Ishikawa (cell line): ENCODE measurements around the gene DAGLB.

Experiments
- CEBPB ChIP-seq: IDR thresholded peaks from 2 replicates; pipeline ENCODE4 v1.6.1; 2012
- CREB1 ChIP-seq: IDR thresholded peaks from 2 replicates; pipeline ENCODE4 v1.6.1; 2012; ENCODE audit warnings: low read depth
- EGR1 ChIP-seq: IDR thresholded peaks from 2 replicates; pipeline ENCODE4 v1.6.1; 2012
- EP300 ChIP-seq: IDR thresholded peaks from 2 replicates; pipeline ENCODE4 v1.6.1; 2012; ENCODE audit warnings: borderline replicate concordance
- FOXM1 ChIP-seq: IDR thresholded peaks from 2 replicates; pipeline ENCODE4 v1.6.1; 2012; ENCODE audit warnings: low read depth, borderline replicate concordance
- NFIC ChIP-seq: IDR thresholded peaks from 2 replicates; pipeline ENCODE4 v1.6.1; 2012
- RAD21 ChIP-seq: IDR thresholded peaks from 2 replicates; pipeline ENCODE4 v1.6.1; 2012; ENCODE audit warnings: low read depth
- TAF1 ChIP-seq: IDR thresholded peaks from 2 replicates; pipeline ENCODE4 v1.6.1; 2012; ENCODE audit warnings: low read depth, mild to moderate bottlenecking
- TCF12 ChIP-seq: IDR thresholded peaks from 2 replicates; pipeline ENCODE4 v1.6.1; 2012; ENCODE audit warnings: low read depth
- TEAD4 ChIP-seq: IDR thresholded peaks from 2 replicates; pipeline ENCODE4 v1.6.1; 2012
- YY1 ChIP-seq: IDR thresholded peaks from 2 replicates; pipeline ENCODE4 v1.6.1; 2012; ENCODE audit warnings: low read depth
- ZBTB7A ChIP-seq: IDR thresholded peaks from 2 replicates; pipeline ENCODE4 v1.6.1; 2012; ENCODE audit warnings: low read depth
- TF ChIP-seq, protein P1 (sequence below): IDR thresholded peaks from 2 replicates; pipeline ENCODE4 v1.6.1; 2012
- TF ChIP-seq, protein P2 (sequence below): IDR thresholded peaks from 2 replicates; pipeline ENCODE4 v1.6.1; 2012; ENCODE audit warnings: low read depth, mild to moderate bottlenecking
- TF ChIP-seq, protein P3 (sequence below): IDR thresholded peaks from 2 replicates; pipeline ENCODE4 v1.6.1; 2012

DAGLB gene

DNA sequence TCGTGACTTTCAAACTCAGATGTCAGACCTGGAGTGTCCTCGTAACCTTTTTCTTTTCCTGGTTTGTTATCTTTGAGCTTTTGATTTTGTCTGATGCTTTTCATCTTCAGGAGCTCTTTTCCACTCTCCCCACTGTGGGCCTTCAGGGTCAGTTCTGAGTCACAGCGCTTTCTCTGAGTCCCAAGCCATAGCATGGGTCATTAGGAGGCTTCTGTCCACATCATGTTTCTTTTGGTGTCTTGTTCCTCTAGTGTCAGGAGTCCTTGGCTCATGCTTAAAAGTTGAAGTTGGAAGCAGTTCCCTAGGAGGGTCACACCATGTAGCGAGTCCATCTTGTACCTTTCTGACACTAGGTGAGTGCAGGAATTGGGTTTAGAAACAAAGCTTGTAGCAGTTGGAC, 40.3 kb downstream of the DAGLB start:
- no peak for TF ChIP-seq RAD21
- TF ChIP-seq EP300: no peak
- no peak for TF ChIP-seq ZBTB7A
- TF ChIP-seq EGR1: no peak
- no peak for TF ChIP-seq TCF12
- TF ChIP-seq, protein P1, sequence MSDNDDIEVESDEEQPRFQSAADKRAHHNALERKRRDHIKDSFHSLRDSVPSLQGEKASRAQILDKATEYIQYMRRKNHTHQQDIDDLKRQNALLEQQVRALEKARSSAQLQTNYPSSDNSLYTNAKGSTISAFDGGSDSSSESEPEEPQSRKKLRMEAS: no peak
- no peak for TF ChIP-seq TEAD4
- TF ChIP-seq, protein P2, sequence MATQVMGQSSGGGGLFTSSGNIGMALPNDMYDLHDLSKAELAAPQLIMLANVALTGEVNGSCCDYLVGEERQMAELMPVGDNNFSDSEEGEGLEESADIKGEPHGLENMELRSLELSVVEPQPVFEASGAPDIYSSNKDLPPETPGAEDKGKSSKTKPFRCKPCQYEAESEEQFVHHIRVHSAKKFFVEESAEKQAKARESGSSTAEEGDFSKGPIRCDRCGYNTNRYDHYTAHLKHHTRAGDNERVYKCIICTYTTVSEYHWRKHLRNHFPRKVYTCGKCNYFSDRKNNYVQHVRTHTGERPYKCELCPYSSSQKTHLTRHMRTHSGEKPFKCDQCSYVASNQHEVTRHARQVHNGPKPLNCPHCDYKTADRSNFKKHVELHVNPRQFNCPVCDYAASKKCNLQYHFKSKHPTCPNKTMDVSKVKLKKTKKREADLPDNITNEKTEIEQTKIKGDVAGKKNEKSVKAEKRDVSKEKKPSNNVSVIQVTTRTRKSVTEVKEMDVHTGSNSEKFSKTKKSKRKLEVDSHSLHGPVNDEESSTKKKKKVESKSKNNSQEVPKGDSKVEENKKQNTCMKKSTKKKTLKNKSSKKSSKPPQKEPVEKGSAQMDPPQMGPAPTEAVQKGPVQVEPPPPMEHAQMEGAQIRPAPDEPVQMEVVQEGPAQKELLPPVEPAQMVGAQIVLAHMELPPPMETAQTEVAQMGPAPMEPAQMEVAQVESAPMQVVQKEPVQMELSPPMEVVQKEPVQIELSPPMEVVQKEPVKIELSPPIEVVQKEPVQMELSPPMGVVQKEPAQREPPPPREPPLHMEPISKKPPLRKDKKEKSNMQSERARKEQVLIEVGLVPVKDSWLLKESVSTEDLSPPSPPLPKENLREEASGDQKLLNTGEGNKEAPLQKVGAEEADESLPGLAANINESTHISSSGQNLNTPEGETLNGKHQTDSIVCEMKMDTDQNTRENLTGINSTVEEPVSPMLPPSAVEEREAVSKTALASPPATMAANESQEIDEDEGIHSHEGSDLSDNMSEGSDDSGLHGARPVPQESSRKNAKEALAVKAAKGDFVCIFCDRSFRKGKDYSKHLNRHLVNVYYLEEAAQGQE: no peak
- TF ChIP-seq YY1: no peak
- no peak for TF ChIP-seq NFIC
- no peak for TF ChIP-seq TAF1
- TF ChIP-seq CEBPB: no peak
- no peak for TF ChIP-seq CREB1

DNA sequence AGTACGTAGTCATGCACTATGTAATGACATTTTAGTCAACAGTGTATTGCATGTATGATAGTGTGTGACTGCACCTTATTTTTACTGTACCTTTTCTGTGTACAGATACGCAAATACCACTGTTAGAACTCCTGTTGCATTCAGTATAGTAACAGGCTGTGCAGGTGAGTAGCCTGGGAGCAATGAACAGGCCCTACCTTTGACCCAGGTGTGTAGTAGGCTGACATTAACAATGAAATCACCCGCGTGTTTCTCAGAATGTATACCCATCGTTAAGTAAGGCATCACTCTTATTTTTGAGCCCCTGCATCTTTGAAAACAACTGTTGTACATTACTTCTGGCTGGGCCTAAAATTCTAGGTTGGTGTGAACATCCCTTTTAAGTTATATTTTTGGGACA, 41.6 kb downstream of the DAGLB start:
- TF ChIP-seq, protein P1: no peak
- TF ChIP-seq YY1 (no peak), CEBPB (no peak), RAD21 (no peak), TEAD4 (no peak), CREB1 (no peak), EGR1 (no peak), FOXM1 (no peak), TCF12 (no peak), NFIC (no peak), EP300 (no peak), ZBTB7A (no peak), TAF1 (no peak)
- TF ChIP-seq, protein P2: no peak
- TF ChIP-seq, protein P3, sequence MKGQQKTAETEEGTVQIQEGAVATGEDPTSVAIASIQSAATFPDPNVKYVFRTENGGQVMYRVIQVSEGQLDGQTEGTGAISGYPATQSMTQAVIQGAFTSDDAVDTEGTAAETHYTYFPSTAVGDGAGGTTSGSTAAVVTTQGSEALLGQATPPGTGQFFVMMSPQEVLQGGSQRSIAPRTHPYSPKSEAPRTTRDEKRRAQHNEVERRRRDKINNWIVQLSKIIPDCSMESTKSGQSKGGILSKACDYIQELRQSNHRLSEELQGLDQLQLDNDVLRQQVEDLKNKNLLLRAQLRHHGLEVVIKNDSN: no peak

DNA sequence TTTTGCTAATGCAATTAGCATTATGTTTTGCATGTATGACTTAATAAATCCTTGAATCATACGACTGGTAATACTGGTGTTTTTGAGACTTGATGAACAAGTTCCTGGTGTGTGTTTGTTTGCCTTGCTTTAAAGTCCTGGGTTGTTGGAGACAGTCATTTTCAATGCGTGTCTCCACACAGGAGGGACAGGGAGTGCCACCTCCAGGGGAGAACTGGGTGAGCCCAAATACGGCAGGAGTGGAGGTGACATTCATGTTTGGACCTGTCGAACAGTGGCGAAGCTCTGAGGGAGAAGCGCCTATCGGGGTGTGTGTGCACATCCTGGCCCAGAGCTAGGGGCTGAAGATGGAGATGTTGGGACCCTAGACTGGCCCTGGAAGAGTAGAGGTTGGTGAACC, 43.8 kb downstream of the DAGLB start:
- no peak for TF ChIP-seq NFIC

DNA sequence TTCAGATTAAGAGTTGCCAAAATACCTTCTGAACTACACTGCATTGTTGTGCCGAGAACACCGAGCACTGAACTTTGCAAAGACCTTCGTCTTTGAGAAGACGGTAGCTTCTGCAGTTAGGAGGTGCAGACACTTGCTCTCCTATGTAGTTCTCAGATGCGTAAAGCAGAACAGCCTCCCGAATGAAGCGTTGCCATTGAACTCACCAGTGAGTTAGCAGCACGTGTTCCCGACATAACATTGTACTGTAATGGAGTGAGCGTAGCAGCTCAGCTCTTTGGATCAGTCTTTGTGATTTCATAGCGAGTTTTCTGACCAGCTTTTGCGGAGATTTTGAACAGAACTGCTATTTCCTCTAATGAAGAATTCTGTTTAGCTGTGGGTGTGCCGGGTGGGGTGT, 45.0 kb downstream of the DAGLB start:
- TF ChIP-seq TAF1: no peak
- no peak for TF ChIP-seq FOXM1
- TF ChIP-seq, protein P2: no peak
- TF ChIP-seq TCF12: no peak
- TF ChIP-seq ZBTB7A: no peak

DNA sequence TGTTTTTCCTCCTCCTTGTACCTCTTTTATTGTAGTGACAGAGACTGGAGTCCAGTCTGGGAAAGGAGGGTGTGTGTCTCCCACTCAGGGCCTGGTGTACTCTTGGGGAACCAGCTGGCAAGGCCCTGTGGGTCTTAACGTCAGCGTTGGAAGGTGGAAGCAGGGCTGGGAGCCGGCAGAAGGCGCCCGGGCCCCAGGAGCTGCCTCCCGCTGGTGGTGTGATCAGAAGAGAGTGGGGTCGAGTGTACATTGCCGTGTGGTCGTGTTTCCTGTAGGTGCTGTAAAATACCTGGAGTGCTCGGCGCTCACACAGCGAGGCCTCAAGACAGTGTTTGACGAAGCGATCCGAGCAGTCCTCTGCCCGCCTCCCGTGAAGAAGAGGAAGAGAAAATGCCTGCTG, 45.7 kb downstream of the DAGLB start:
- TF ChIP-seq TCF12 (no peak), NFIC (no peak), EGR1 (no peak), TEAD4 (no peak), CREB1 (no peak), RAD21 (no peak), FOXM1 (no peak), ZBTB7A (no peak)
- TF ChIP-seq, protein P3: no peak

DNA sequence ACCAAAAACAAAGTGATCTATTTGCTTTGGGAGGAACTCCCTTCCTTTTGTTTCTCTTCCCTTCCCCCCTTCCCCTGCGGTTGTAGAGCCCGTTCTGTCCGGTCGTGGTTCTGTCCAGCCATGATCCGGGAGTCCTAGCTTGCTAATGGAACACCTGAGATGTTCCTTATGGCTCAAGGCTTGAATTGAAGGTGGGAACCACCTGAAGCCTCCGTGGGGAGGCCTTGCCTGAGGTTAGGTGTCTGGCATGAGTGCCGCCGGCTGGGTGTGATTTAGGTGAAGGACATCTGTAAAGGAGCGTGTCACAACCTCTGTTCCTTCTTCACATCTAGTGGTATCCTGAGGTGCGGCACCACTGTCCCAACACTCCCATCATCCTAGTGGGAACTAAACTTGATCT, 46.2 kb downstream of the DAGLB start:
- TF ChIP-seq CEBPB: no peak
